Measurements from ENCODE around the gene ZBTB17. TPM values are rescaled to one million over a fixed set of nuclear protein-coding genes. Genes with fewer than 3 reads are reported as not detected.

ZBTB17 gene
- total RNA-seq, 4 donors from 2014 or later = 33.3 to 113 (median 50.5) TPM

DNA sequence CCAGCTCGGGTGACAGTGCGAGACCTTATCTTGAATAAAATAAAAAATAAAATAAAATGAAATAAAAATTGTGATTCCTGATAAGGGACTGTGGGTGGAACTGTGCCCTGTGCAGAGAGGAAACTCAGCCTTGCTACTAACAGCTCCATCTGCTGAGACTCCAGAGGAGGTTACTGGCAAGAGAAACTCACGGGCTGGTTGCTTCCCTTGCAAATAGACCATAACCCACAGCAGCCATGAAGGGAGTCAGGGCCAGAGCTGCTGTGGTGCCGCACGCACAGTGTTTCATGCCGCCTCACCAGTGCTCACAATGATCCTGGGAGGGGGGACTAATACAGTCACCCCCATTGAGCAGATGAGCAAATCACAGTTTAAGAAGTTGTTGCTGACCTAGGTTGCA lies 13.7 kb downstream of the ZBTB17 start:
- no peaks in the 10 kb centered on the region for H3K9me3 ChIP-seq
- intact Hi-C loops (cut with DNase I; ENCODE audit: low total_unique reads) (loop anchor here (10.0 kb wide), 1 partner anchor 147 kb away; no protein-coding TSS in a partner anchor), in situ Hi-C loops (cut with MboI; ENCODE audit: low pct_ligation_motif_present in 1 of 4, low pct_unique_long_range_greater_than_20kb in 1 of 4, low sequenced_read_pairs in 3 of 4) (no loop called here)
- H3K4me3 ChIP-seq = no peak overlapping the region
- peaks cover 16 to 50% (median 33%) of the 10 kb centered on the region in 4 donors for H3K4me1 ChIP-seq
- DNase-seq = no peak
- H3K27me3 ChIP-seq = no peaks in the 10 kb centered on the region
- TF ChIP-seq, protein P1, sequence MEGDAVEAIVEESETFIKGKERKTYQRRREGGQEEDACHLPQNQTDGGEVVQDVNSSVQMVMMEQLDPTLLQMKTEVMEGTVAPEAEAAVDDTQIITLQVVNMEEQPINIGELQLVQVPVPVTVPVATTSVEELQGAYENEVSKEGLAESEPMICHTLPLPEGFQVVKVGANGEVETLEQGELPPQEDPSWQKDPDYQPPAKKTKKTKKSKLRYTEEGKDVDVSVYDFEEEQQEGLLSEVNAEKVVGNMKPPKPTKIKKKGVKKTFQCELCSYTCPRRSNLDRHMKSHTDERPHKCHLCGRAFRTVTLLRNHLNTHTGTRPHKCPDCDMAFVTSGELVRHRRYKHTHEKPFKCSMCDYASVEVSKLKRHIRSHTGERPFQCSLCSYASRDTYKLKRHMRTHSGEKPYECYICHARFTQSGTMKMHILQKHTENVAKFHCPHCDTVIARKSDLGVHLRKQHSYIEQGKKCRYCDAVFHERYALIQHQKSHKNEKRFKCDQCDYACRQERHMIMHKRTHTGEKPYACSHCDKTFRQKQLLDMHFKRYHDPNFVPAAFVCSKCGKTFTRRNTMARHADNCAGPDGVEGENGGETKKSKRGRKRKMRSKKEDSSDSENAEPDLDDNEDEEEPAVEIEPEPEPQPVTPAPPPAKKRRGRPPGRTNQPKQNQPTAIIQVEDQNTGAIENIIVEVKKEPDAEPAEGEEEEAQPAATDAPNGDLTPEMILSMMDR (IDR thresholded peaks at IDR 0.05) = no peak
- TF ChIP-seq EP300 (IDR thresholded peaks at IDR 0.05; ENCODE audit: low read depth) (no peak), POLR2A (IDR thresholded peaks at IDR 0.05) (no peak), POLR2AphosphoS5 (IDR thresholded peaks at IDR 0.05) (no peak)
- H3K36me3 ChIP-seq = no peaks in the 10 kb centered on the region
- 96 to 100% methylated on average over 3 to 6 of the region's 6 CpGs for WGBS, 2 donors (ENCODE audit: low coverage in 1 of 2)
- H3K27ac ChIP-seq = no peak overlapping the region

GRCh38 chr1:15961492-15961891 lies 14.4 kb downstream of the ZBTB17 start:
- 92% methylated on average over 11 of the region's 11 CpGs; no CpG with 5 or more reads in 1 of the 2 donors for WGBS, 2 donors (ENCODE audit: low coverage in 1 of 2)
- in situ Hi-C loops (cut with MboI; ENCODE audit: low pct_ligation_motif_present in 1 of 4, low pct_unique_long_range_greater_than_20kb in 1 of 4, low sequenced_read_pairs in 3 of 4) (no loop called here), intact Hi-C loops (cut with DNase I; ENCODE audit: low total_unique reads) (loop anchor here (10.0 kb wide), 1 partner anchor 147 kb away; no protein-coding TSS in a partner anchor)
- peaks cover 16 to 46% (median 32%) of the 10 kb centered on the region in 4 donors for H3K4me1 ChIP-seq
- DNase-seq = no peak
- H3K4me3 ChIP-seq = no peak overlapping the region
- TF ChIP-seq EP300 (IDR thresholded peaks at IDR 0.05; ENCODE audit: low read depth) = no peak
- TF ChIP-seq POLR2A (IDR thresholded peaks at IDR 0.05) = no peak
- TF ChIP-seq, protein P1 (IDR thresholded peaks at IDR 0.05) = no peak
- no peak for TF ChIP-seq POLR2AphosphoS5 (IDR thresholded peaks at IDR 0.05)
- no peaks in the 10 kb centered on the region for H3K9me3 ChIP-seq
- no peaks in the 10 kb centered on the region for H3K36me3 ChIP-seq
- H3K27ac ChIP-seq = no peak overlapping the region
- H3K27me3 ChIP-seq = no peaks in the 10 kb centered on the region

GRCh38 chr1:15960808-15961207 lies 15.1 kb downstream of the ZBTB17 start:
- no peaks in the 10 kb centered on the region for H3K27me3 ChIP-seq
- DNase-seq = no peak
- no peak overlapping the region for H3K4me3 ChIP-seq
- H3K27ac ChIP-seq = no peak overlapping the region
- TF ChIP-seq, protein P1 (IDR thresholded peaks at IDR 0.05) = no peak
- TF ChIP-seq POLR2AphosphoS5 (IDR thresholded peaks at IDR 0.05) = no peak
- no peak for TF ChIP-seq EP300 (IDR thresholded peaks at IDR 0.05; ENCODE audit: low read depth)
- TF ChIP-seq POLR2A (IDR thresholded peaks at IDR 0.05) = no peak
- intact Hi-C loops (cut with DNase I; ENCODE audit: low total_unique reads) = loop anchor here (10.0 kb wide), 1 partner anchor 146 kb away; no protein-coding TSS in a partner anchor
- no peaks in the 10 kb centered on the region for H3K36me3 ChIP-seq
- peaks cover 15 to 46% (median 26%) of the 10 kb centered on the region in 4 donors for H3K4me1 ChIP-seq
- no peaks in the 10 kb centered on the region for H3K9me3 ChIP-seq
- whole genome bisulfite sequencing, 2 donors (ENCODE audit: low coverage in 1 of 2) = 93 to 94% methylated on average over 5 of the region's 5 CpGs
- in situ Hi-C loops (cut with MboI; ENCODE audit: low pct_ligation_motif_present in 1 of 4, low pct_unique_long_range_greater_than_20kb in 1 of 4, low sequenced_read_pairs in 3 of 4) = no loop called here

GRCh38 chr1:15959827-15960446 lies 16.0 kb downstream of the ZBTB17 start:
- peaks cover 11 to 40% (median 19%) of the 10 kb centered on the region in 4 donors for H3K4me1 ChIP-seq
- intact Hi-C loops (cut with DNase I; ENCODE audit: low total_unique reads) = loop anchor here (10.0 kb wide), 1 partner anchor 145 kb away; no protein-coding TSS in a partner anchor
- in situ Hi-C loops (cut with MboI; ENCODE audit: low pct_ligation_motif_present in 1 of 4, low pct_unique_long_range_greater_than_20kb in 1 of 4, low sequenced_read_pairs in 3 of 4) = no loop called here

More at GRCh38 chr1:15959827-15960446, 16.0 kb downstream of the ZBTB17 start:
- no peaks in the 10 kb centered on the region for H3K36me3 ChIP-seq
- 81 to 100% methylated on average over 2 to 8 of the region's 8 CpGs for WGBS, 2 donors (ENCODE audit: low coverage in 1 of 2)
- H3K27me3 ChIP-seq = no peaks in the 10 kb centered on the region
- no peak for DNase-seq
- no peaks in the 10 kb centered on the region for H3K9me3 ChIP-seq
- TF ChIP-seq POLR2AphosphoS5 (IDR thresholded peaks at IDR 0.05) (no peak), EP300 (IDR thresholded peaks at IDR 0.05; ENCODE audit: low read depth) (no peak), POLR2A (IDR thresholded peaks at IDR 0.05) (no peak)
- TF ChIP-seq, protein P1 (IDR thresholded peaks at IDR 0.05) = no peak
- no peak overlapping the region for H3K4me3 ChIP-seq
- H3K27ac ChIP-seq = no peak overlapping the region

Measured in transverse colon (tissue), 4 donors.